Sigmoid colon (tissue), 4 donors: ENCODE results near the gene ARHGAP18.

Experiments used
- CTCF ChIP-seq, 4 experiments: fragments of 450-650 bp in 3 of 4; fragments of 200-600 bp in 1 of 4; IDR thresholded peaks; one replicate each; pipeline ENCODE4 v1.5.1; 2016 to 2019; ENCODE audit warnings: antibody characterized with exemption in 4 of 4, mild to moderate bottlenecking in 3 of 4, moderate library complexity in 2 of 4
- EP300 ChIP-seq, 4 donors: sonication (generic); formaldehyde crosslinking; IDR thresholded peaks; one replicate each; pipeline ENCODE4 v1.6.1; 2017; ENCODE audit warnings: antibody characterized with exemption in 4 of 4
- POLR2AphosphoS5 ChIP-seq, 4 donors: sonication (generic); formaldehyde crosslinking; IDR thresholded peaks; one replicate each; pipeline ENCODE4 v1.6.1; 2017; ENCODE audit warnings: antibody characterized with exemption in 4 of 4

- TF ChIP-seq POLR2AphosphoS5 (IDR thresholded peaks at IDR 0.05) (no peak), CTCF (IDR thresholded peaks at IDR 0.05) (no peak), EP300 (IDR thresholded peaks at IDR 0.05) (no peak)
Observed at GRCh38 chr6:129678463-129678862, 31.5 kb downstream of the ARHGAP18 start.
